K562 (cell line): Measurements from ENCODE around the gene ZDHHC16. TPM values are rescaled to one million over a fixed set of nuclear protein-coding genes. Genes with fewer than 3 reads are reported as not detected.

Source experiments
- ADNP ChIP-seq: fragments of 200-800 bp; sonication (Bioruptor generic); IDR thresholded peaks from 2 replicates; pipeline ENCODE4 v1.6.1; 2016; ENCODE audit warnings: missing genetic modification characterization, missing compliant biosample characterization
- C11orf30 ChIP-seq: fragments of 450-650 bp; IDR thresholded peaks from 2 replicates; pipeline ENCODE4 v1.6.1; 2016; ENCODE audit warnings: low read depth, mild to moderate bottlenecking
- CCNT2 ChIP-seq: IDR thresholded peaks from 2 replicates; pipeline ENCODE4 v1.6.1; 2011; ENCODE audit warnings: borderline replicate concordance, low read depth, mild to moderate bottlenecking, moderate library complexity, mixed read lengths, low read length; ENCODE audit not compliant: insufficient read length; ENCODE audit errors: extremely low read depth
- EP400 ChIP-seq: fragments of 450-650 bp; IDR thresholded peaks from 2 replicates; pipeline ENCODE4 v1.6.1; 2017; ENCODE audit warnings: antibody characterized with exemption, mild to moderate bottlenecking, moderate library complexity
- HDGF ChIP-seq: fragments of 450-650 bp; IDR thresholded peaks from 2 replicates; pipeline ENCODE4 v1.6.1; 2016
- HEY1 ChIP-seq: fragments of 250-450 bp; sonication (Bioruptor Pico); IDR thresholded peaks from 2 replicates; pipeline ENCODE4 v1.5.0; 2020; ENCODE audit warnings: mild to moderate bottlenecking, moderate library complexity, borderline replicate concordance
- HNRNPLL ChIP-seq: fragments of 200-400 bp; formaldehyde crosslinking; IDR thresholded peaks from 2 replicates; pipeline ENCODE4 v1.6.1; 2017; ENCODE audit warnings: low read length, low read depth, mild to moderate bottlenecking; ENCODE audit not compliant: poor library complexity, severe bottlenecking
- IRF2 ChIP-seq: sonication (generic); formaldehyde crosslinking; IDR thresholded peaks from 2 replicates; pipeline ENCODE4 v1.8.1; 2022; ENCODE audit warnings: mild to moderate bottlenecking, missing genetic modification reagents
- KDM1A ChIP-seq, 2 experiments: fragments of 450-650 bp; IDR thresholded peaks; 2 replicates each; pipeline ENCODE4 v1.6.1; 2016; ENCODE audit warnings: mild to moderate bottlenecking in 2 of 2
- MTA2 ChIP-seq: fragments of 450-650 bp; IDR thresholded peaks from 2 replicates; pipeline ENCODE4 v1.6.1; 2016; ENCODE audit warnings: low read depth
- POLR2H ChIP-seq: IDR thresholded peaks from 2 replicates; pipeline ENCODE4 v1.6.1; 2016; ENCODE audit warnings: missing genetic modification characterization, low read depth, mild to moderate bottlenecking, control low read depth, missing compliant biosample characterization, moderate library complexity
- PURB ChIP-seq: sonication (generic); formaldehyde crosslinking; IDR thresholded peaks from 2 replicates; pipeline ENCODE4 v1.9.0; 2021; ENCODE audit warnings: low read depth, mild to moderate bottlenecking, missing genetic modification reagents
- RBM14 ChIP-seq: fragments of 200-400 bp; formaldehyde crosslinking; IDR thresholded peaks from 2 replicates; pipeline ENCODE4 v1.6.1; 2018; ENCODE audit warnings: low read depth, mild to moderate bottlenecking, low read length, moderate library complexity, borderline replicate concordance; ENCODE audit not compliant: insufficient read depth
- RBM25 ChIP-seq: fragments of 200-400 bp; formaldehyde crosslinking; IDR thresholded peaks from 2 replicates; pipeline ENCODE4 v1.6.1; 2018; ENCODE audit warnings: low read length, low read depth, moderate library complexity; ENCODE audit not compliant: severe bottlenecking
- SIRT6 ChIP-seq: IDR thresholded peaks from one replicate; pipeline ENCODE4 v1.6.1; 2012; ENCODE audit warnings: low read depth, mild to moderate bottlenecking, control low read depth, inconsistent platforms, low read length, moderate library complexity
- SMARCA5 ChIP-seq: fragments of 450-650 bp; IDR thresholded peaks from 2 replicates; pipeline ENCODE4 v1.6.1; 2016
- TEAD1 ChIP-seq, 2 experiments: fragments of 450-650 bp in 1 of 2; sonication (generic) in 1 of 2; formaldehyde crosslinking; IDR thresholded peaks; 2 replicates each; pipeline versions ENCODE4 v1.4.0 to v1.8.0; 2020 to 2022; ENCODE audit warnings: mild to moderate bottlenecking in 2 of 2, missing genetic modification reagents in 1 of 2
- TRIM28 ChIP-seq: fragments of 450-650 bp; IDR thresholded peaks from 2 replicates; pipeline ENCODE4 v1.6.1; 2017
- ZC3H11A ChIP-seq: IDR thresholded peaks from 2 replicates; pipeline ENCODE4 v1.6.1; 2012; ENCODE audit warnings: low read depth, low read length, improper control_type of control experiment
- ZC3H8 ChIP-seq: fragments of 450-650 bp; IDR thresholded peaks from 2 replicates; pipeline ENCODE4 v1.6.1; 2017
- ZNF143 ChIP-seq: sonication (generic); formaldehyde crosslinking; IDR thresholded peaks from 2 replicates; pipeline ENCODE4 v1.9.0; 2022; ENCODE audit warnings: mild to moderate bottlenecking, missing genetic modification reagents
- ZNF696 ChIP-seq: fragments of 250-450 bp; sonication (Bioruptor Pico); conservative IDR thresholded peaks from 2 replicates; pipeline ENCODE4 v1.4.0; 2020; ENCODE audit warnings: mild to moderate bottlenecking, moderate library complexity
- polyA plus RNA-seq, 8 experiments: library from polyadenylated mRNA; depleted of rRNA in 4 of 8; stranded (reverse) in 5 of 8; unstranded in 3 of 8; fragments of >200 nt; fragmentation: Nextera tagmentation in 2 of 8; fragmentation: Illumina TruSeq in 1 of 8; extraction: Ambion mirVana in 2 of 8; extraction: Trizol in 1 of 8; gene quantifications; 2 replicates each; pipeline versions ENCODE4 v1.2.1 to v1.2.3, GENCODE V29; 2011 to 2014; ENCODE audit warnings: inconsistent platforms in 1 of 8, missing spikeins in 1 of 8
- total RNA-seq, 7 experiments: library from RNA; depleted of rRNA in 6 of 7; stranded (reverse); fragments of >200 nt in 6 of 7; fragmentation: Illumina TruSeq in 2 of 7; extraction: Trizol in 2 of 7; gene quantifications; 2 replicates each; pipeline versions ENCODE4 v1.2.1 to v1.2.3, GENCODE V29; 2011 to 2021; ENCODE audit warnings: low replicate concordance in 1 of 7
- TF ChIP-seq, protein P1 (sequence below): sonication (generic); formaldehyde crosslinking; IDR thresholded peaks from 2 replicates; pipeline ENCODE4 v1.9.0; 2022; ENCODE audit warnings: mild to moderate bottlenecking, missing genetic modification reagents
- TF ChIP-seq, protein P2 (sequence below): fragments of 250-450 bp; sonication (Bioruptor Pico); IDR thresholded peaks from 2 replicates; pipeline ENCODE4 v1.4.0; 2020
- TF ChIP-seq, protein P3 (sequence below): sonication (generic); formaldehyde crosslinking; IDR thresholded peaks from 2 replicates; pipeline ENCODE4 v1.8.0; 2022; ENCODE audit warnings: mild to moderate bottlenecking, missing genetic modification reagents
- TF ChIP-seq, protein P4 (sequence below): sonication (generic); formaldehyde crosslinking; IDR thresholded peaks from 2 replicates; pipeline ENCODE4 v1.8.0; 2022; ENCODE audit warnings: mild to moderate bottlenecking, low read depth, missing genetic modification reagents

Gene ZDHHC16
- total and polyA plus RNA-seq, 9 of the 15 experiments (the other 6 are each of a cell fraction or from before 2014, with no cell fraction given), result 12.5 to 33.8 (median 21.3) TPM

DNA sequence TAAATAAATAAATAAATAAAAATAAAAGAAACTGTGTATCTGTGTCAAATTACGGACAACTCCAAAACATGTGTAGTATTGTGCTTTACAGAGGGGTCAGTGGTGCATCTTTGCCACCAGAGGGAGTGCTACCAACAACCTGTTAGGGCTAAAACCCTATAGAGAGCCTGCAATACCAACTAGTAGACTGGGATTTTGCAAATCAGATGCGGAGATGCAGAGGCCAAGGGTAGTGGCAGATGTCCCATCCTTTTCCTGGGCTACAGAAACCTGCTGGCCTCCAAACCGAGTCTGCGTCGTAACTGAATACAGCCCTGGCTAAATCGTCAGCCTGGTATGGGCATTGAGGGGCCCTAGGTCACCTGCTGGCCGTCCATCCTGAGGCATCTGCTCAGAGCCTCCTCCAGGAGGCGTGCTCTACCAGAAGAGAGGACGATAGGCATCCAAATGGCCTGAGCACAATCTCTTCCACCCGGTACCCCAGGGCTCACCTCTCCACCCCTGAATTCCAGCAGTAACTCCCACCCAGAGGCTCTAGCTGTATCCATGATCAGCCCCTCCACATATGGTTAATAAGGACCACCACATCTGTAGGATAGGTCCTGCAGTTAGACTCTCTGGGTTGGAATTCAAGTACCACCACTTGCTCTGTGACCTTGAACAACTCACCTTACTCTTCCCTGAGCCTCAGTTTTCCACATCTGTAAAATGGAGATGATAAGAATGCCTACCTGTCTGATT is 38.6 kb upstream of the ZDHHC16 start (continued):
- TF ChIP-seq CCNT2, result no peak
- no peak for TF ChIP-seq IRF2 (CRISPR knock-in tag)
- 0 out of 2 replicates have a peak, but pooled peaks have one; percentile 22 for TF ChIP-seq EP400
- TF ChIP-seq MTA2, result no peak
- TF ChIP-seq HDGF, result peak; percentile 59; the same call in 1 of the 2 replicates
- TF ChIP-seq SMARCA5, result peak; percentile 79
- TF ChIP-seq ZNF143 (CRISPR knock-in tag), result no peak
- TF ChIP-seq SIRT6, result no peak
- TF ChIP-seq TEAD1 (CRISPR knock-in tag; IDR thresholded peaks at IDR 0.05), result peak in 1 of 2 experiments; percentile 56; a peak in 2 of 4 replicates
- no peak for TF ChIP-seq PURB (CRISPR knock-in tag)
- no peak for TF ChIP-seq TRIM28
- TF ChIP-seq RBM14, result no peak
- peak; percentile 91 for TF ChIP-seq ADNP (tag)
- TF ChIP-seq, protein P1, sequence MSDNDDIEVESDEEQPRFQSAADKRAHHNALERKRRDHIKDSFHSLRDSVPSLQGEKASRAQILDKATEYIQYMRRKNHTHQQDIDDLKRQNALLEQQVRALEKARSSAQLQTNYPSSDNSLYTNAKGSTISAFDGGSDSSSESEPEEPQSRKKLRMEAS (CRISPR knock-in tag), result 0 out of 2 replicates have a peak, but pooled peaks have one; percentile 15
- TF ChIP-seq, protein P2, sequence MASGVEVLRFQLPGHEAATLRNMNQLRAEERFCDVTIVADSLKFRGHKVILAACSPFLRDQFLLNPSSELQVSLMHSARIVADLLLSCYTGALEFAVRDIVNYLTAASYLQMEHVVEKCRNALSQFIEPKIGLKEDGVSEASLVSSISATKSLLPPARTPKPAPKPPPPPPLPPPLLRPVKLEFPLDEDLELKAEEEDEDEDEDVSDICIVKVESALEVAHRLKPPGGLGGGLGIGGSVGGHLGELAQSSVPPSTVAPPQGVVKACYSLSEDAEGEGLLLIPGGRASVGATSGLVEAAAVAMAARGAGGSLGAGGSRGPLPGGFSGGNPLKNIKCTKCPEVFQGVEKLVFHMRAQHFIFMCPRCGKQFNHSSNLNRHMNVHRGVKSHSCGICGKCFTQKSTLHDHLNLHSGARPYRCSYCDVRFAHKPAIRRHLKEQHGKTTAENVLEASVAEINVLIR (CRISPR knock-in tag), result no peak
- TF ChIP-seq POLR2H (tag), result no peak
- TF ChIP-seq ZC3H11A, result no peak
- no peak for TF ChIP-seq C11orf30
- TF ChIP-seq, protein P3, sequence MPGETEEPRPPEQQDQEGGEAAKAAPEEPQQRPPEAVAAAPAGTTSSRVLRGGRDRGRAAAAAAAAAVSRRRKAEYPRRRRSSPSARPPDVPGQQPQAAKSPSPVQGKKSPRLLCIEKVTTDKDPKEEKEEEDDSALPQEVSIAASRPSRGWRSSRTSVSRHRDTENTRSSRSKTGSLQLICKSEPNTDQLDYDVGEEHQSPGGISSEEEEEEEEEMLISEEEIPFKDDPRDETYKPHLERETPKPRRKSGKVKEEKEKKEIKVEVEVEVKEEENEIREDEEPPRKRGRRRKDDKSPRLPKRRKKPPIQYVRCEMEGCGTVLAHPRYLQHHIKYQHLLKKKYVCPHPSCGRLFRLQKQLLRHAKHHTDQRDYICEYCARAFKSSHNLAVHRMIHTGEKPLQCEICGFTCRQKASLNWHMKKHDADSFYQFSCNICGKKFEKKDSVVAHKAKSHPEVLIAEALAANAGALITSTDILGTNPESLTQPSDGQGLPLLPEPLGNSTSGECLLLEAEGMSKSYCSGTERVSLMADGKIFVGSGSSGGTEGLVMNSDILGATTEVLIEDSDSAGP (CRISPR knock-in tag), result no peak
- peak; percentile 94 for TF ChIP-seq RBM25
- TF ChIP-seq KDM1A (IDR thresholded peaks at IDR 0.05), result peak; percentile 74 to 90
- no peak for TF ChIP-seq ZC3H8
- TF ChIP-seq, protein P4, sequence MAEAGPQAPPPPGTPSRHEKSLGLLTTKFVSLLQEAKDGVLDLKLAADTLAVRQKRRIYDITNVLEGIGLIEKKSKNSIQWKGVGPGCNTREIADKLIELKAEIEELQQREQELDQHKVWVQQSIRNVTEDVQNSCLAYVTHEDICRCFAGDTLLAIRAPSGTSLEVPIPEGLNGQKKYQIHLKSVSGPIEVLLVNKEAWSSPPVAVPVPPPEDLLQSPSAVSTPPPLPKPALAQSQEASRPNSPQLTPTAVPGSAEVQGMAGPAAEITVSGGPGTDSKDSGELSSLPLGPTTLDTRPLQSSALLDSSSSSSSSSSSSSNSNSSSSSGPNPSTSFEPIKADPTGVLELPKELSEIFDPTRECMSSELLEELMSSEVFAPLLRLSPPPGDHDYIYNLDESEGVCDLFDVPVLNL (CRISPR knock-in tag), result no peak
- no peak for TF ChIP-seq HNRNPLL
- TF ChIP-seq HEY1 (CRISPR knock-in tag), result no peak
- no peak for TF ChIP-seq ZNF696 (CRISPR knock-in tag)
